ENCODE data around the gene RFTN1. TPM values are rescaled to one million over a fixed set of nuclear protein-coding genes. Genes with fewer than 3 reads are reported as not detected.

The RFTN1 gene
- total and polyA plus RNA-seq, 4 donors = 4.4 to 20.4 (median 11.9) TPM

GRCh38 chr3:16486951-16487480 is 26.5 kb downstream of the RFTN1 start:
- no peak for TF ChIP-seq RAD21 (IDR thresholded peaks at IDR 0.05)
- no peak for TF ChIP-seq ZBTB33 (IDR thresholded peaks at IDR 0.05)
- no peak for TF ChIP-seq TAF1 (conservative IDR thresholded peaks at IDR 0.05)
- TF ChIP-seq CTCF (IDR thresholded peaks at IDR 0.05; ENCODE audit: low read depth, low read length, missing input control) = no peak
- no peak for TF ChIP-seq FOXA2 (IDR thresholded peaks at IDR 0.05)
- no peak for TF ChIP-seq HNF4G (IDR thresholded peaks at IDR 0.05)
- TF ChIP-seq SP1 (IDR thresholded peaks at IDR 0.05) = no peak
- TF ChIP-seq ATF3 (IDR thresholded peaks at IDR 0.05) = no peak
- TF ChIP-seq JUND (IDR thresholded peaks at IDR 0.05) = no peak
- no peak for TF ChIP-seq REST (IDR thresholded peaks at IDR 0.05)
- TF ChIP-seq RXRA (IDR thresholded peaks at IDR 0.05) = no peak
- TF ChIP-seq YY1 (IDR thresholded peaks at IDR 0.05) = no peak
- TF ChIP-seq EGR1 (IDR thresholded peaks at IDR 0.05; ENCODE audit: low read depth in 2 of 2) = no peak
- TF ChIP-seq HNF4A (conservative IDR thresholded peaks at IDR 0.05) = no peak
- no peak for TF ChIP-seq GABPA (IDR thresholded peaks at IDR 0.05 in 1 of 2, conservative IDR thresholded peaks at IDR 0.05 in 1 of 2)
- TF ChIP-seq NR2F2 (IDR thresholded peaks at IDR 0.05) = no peak

GRCh38 chr3:16486201-16486600 is 27.3 kb downstream of the RFTN1 start:
- H3K27ac ChIP-seq (ENCODE audit: low read depth in 1 of 2, low read length in 2 of 2) = no peak overlapping the region
- H3K36me3 ChIP-seq (ENCODE audit: control insufficient read depth in 4 of 4, insufficient read depth in 3 of 4, low read depth in 1 of 4, low read length in 3 of 4) = peaks cover 0 to 4% (median under 1%) of the 10 kb centered on the region in 4 donors
- H3K27me3 ChIP-seq (ENCODE audit: control insufficient read depth in 4 of 4, insufficient read depth in 4 of 4, low read length in 3 of 4) = no peaks in the 10 kb centered on the region
- H3K4me1 ChIP-seq (ENCODE audit: control insufficient read depth in 4 of 4, insufficient read depth in 4 of 4, low read length in 3 of 4) = peaks cover 1 to 21% (median 13%) of the 10 kb centered on the region in 4 donors
- H3K9me3 ChIP-seq (ENCODE audit: control insufficient read depth in 4 of 4, low read length in 3 of 4) = no peaks in the 10 kb centered on the region
- WGBS = 90% methylated on average over 2 of the region's 2 CpGs
- no peak for DNase-seq (ENCODE audit: low spot score)
- H3K9ac ChIP-seq (ENCODE audit: low read depth in 1 of 2, low read length in 2 of 2) = no peak overlapping the region
- H3K4me3 ChIP-seq (ENCODE audit: low read depth in 1 of 3, low read length in 3 of 3) = no peak overlapping the region
- TF ChIP-seq MAX (IDR thresholded peaks at IDR 0.05) = no peak
- no peak for TF ChIP-seq EGR1 (IDR thresholded peaks at IDR 0.05; ENCODE audit: low read depth in 2 of 2)
- TF ChIP-seq YY1 (IDR thresholded peaks at IDR 0.05) = no peak
- TF ChIP-seq ATF3 (IDR thresholded peaks at IDR 0.05) = no peak
- no peak for TF ChIP-seq HNF4G (IDR thresholded peaks at IDR 0.05)
- no peak for TF ChIP-seq REST (IDR thresholded peaks at IDR 0.05)
- no peak for TF ChIP-seq FOXA2 (IDR thresholded peaks at IDR 0.05)
- no peak for TF ChIP-seq NR2F2 (IDR thresholded peaks at IDR 0.05)
- no peak for TF ChIP-seq RAD21 (IDR thresholded peaks at IDR 0.05)
- TF ChIP-seq ZBTB33 (IDR thresholded peaks at IDR 0.05) = no peak
- TF ChIP-seq SP1 (IDR thresholded peaks at IDR 0.05) = no peak
- no peak for TF ChIP-seq JUND (IDR thresholded peaks at IDR 0.05)

More at GRCh38 chr3:16486951-16487480, 26.5 kb downstream of the RFTN1 start:
- Histone ChIP-seq H3K9me3 (ENCODE audit: control insufficient read depth in 4 of 4, low read length in 3 of 4) (no peaks in the 10 kb centered on the region), H3K27me3 (ENCODE audit: control insufficient read depth in 4 of 4, insufficient read depth in 4 of 4, low read length in 3 of 4) (no peaks in the 10 kb centered on the region), H3K9ac (ENCODE audit: low read depth in 1 of 2, low read length in 2 of 2) (no peak overlapping the region), H3K4me1 (ENCODE audit: control insufficient read depth in 4 of 4, insufficient read depth in 4 of 4, low read length in 3 of 4) (peaks cover 1 to 16% (median 13%) of the 10 kb centered on the region in 4 donors), H3K4me3 (ENCODE audit: low read depth in 1 of 3, low read length in 3 of 3) (no peak overlapping the region), H3K27ac (ENCODE audit: low read depth in 1 of 2, low read length in 2 of 2) (no peak overlapping the region), H3K36me3 (ENCODE audit: control insufficient read depth in 4 of 4, insufficient read depth in 3 of 4, low read depth in 1 of 4, low read length in 3 of 4) (peaks cover 0 to 10% (median 4%) of the 10 kb centered on the region in 4 donors)
- 96% methylated on average over 6 of the region's 6 CpGs for WGBS
- DNase-seq (ENCODE audit: low spot score) = no peak

Data from liver (tissue), 9 donors.